ENCODE results near the gene MYH7.

DNA sequence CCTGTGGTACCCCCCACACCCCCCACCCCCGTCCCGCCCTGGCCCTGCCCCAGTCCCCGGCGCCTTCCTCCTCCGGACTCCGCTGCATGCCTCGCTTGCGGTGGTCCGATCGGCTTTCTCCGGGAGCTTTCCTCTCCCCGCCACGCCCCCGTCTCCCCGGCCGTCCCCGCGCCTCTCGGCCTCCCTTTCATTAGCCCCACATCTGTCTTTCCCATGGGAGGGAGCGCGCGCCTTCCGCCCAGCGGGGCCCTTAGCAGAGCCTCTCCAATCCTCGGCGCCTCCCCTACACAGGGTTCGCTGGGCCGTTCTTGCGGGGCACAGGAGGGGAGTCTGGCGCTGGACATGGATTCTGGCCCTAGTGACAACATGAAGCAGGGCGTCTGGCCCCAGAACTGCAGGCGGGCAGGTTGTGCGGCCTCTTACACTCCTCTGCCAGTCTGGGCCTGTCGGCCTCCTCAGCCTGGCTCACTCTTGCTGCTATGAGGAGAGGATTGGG lies 69.0 kb downstream of the MYH7 start:
- TF ChIP-seq CTCF (tag by site-specific recombination; IDR thresholded peaks at IDR 0.05) (no peak), PRDM2 (tag by site-specific recombination; IDR thresholded peaks at IDR 0.05; ENCODE audit: borderline replicate concordance) (no peak), ZNF274 (IDR thresholded peaks at IDR 0.05; ENCODE audit: low read length) (no peak), ZNF274 (tag by site-specific recombination; IDR thresholded peaks at IDR 0.05; ENCODE audit: borderline replicate concordance) (no peak), ZNF76 (tag by site-specific recombination; IDR thresholded peaks at IDR 0.05; ENCODE audit: borderline replicate concordance, low read depth) (no peak), ZNF510 (tag by site-specific recombination; IDR thresholded peaks at IDR 0.05; ENCODE audit: insufficient replicate concordance) (no peak), ZNF830 (tag by site-specific recombination; IDR thresholded peaks at IDR 0.05; ENCODE audit: low read depth) (no peak), YY1 (tag by site-specific recombination; IDR thresholded peaks at IDR 0.05) (no peak), GLI2 (tag by site-specific recombination; IDR thresholded peaks at IDR 0.05; ENCODE audit: borderline replicate concordance, low read depth) (no peak)

Measured in HEK293 (cell line).